ENCODE results near the gene SETD5. TPM values are rescaled to one million over a fixed set of nuclear protein-coding genes. Genes with fewer than 3 reads are reported as not detected.

SETD5 gene
- total and polyA plus RNA-seq, 2 experiments from 2014 or later = 143 to 172 TPM

DNA sequence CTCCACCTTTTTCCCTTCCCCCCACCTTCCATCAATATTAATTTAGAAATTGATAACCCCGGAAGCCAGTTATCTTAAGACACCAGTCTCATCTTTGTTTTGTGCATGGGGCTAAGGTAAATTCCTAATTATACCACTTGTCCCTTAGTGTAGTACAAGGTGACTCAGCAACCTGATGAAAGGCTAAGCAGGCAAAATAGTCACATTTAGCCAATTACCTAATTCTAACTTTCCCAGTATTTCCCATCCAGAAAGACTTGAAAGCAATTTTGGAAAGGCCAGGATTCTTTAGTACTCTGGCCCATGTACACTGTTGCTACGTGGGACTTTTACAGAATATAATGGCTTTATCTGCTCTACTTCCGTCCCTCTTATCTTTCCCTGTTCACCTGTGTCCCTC is 72.6 kb downstream of the SETD5 start:
- Mint-ChIP-seq H3K9me3 (no peaks in the 10 kb centered on the region), H3K4me3 (no peak overlapping the region), H3K27ac (peak overlapping the region; percentile 78), H3K4me1 (no peaks in the 10 kb centered on the region), H3K36me3 (ENCODE audit: low read depth) (peaks cover 88% of the 10 kb centered on the region), H3K27me3 (ENCODE audit: insufficient read depth, low read depth, poor library complexity) (peaks cover 2% of the 10 kb centered on the region)
- no peak overlapping the region for H3K4me2 ChIP-seq
- H3K4me1 ChIP-seq (ENCODE audit: insufficient read depth) = no peaks in the 10 kb centered on the region
- no peak overlapping the region for H2AFZ ChIP-seq
- TF ChIP-seq EZH2phosphoT487 (IDR thresholded peaks at IDR 0.05; ENCODE audit: unreplicated experiment) = no peak
- no peak for TF ChIP-seq CTCF (conservative IDR thresholded peaks at IDR 0.05; ENCODE audit: low read depth in 2 of 2)
- no peak for TF ChIP-seq ZNF114 (CRISPR knock-in tag; IDR thresholded peaks at IDR 0.05)
- TF ChIP-seq REST (IDR thresholded peaks at IDR 0.05; ENCODE audit: unreplicated experiment) = no peak
- TF ChIP-seq EZH2 (IDR thresholded peaks at IDR 0.05; ENCODE audit: low read depth, unreplicated experiment) = no peak
- TF ChIP-seq, protein P1, sequence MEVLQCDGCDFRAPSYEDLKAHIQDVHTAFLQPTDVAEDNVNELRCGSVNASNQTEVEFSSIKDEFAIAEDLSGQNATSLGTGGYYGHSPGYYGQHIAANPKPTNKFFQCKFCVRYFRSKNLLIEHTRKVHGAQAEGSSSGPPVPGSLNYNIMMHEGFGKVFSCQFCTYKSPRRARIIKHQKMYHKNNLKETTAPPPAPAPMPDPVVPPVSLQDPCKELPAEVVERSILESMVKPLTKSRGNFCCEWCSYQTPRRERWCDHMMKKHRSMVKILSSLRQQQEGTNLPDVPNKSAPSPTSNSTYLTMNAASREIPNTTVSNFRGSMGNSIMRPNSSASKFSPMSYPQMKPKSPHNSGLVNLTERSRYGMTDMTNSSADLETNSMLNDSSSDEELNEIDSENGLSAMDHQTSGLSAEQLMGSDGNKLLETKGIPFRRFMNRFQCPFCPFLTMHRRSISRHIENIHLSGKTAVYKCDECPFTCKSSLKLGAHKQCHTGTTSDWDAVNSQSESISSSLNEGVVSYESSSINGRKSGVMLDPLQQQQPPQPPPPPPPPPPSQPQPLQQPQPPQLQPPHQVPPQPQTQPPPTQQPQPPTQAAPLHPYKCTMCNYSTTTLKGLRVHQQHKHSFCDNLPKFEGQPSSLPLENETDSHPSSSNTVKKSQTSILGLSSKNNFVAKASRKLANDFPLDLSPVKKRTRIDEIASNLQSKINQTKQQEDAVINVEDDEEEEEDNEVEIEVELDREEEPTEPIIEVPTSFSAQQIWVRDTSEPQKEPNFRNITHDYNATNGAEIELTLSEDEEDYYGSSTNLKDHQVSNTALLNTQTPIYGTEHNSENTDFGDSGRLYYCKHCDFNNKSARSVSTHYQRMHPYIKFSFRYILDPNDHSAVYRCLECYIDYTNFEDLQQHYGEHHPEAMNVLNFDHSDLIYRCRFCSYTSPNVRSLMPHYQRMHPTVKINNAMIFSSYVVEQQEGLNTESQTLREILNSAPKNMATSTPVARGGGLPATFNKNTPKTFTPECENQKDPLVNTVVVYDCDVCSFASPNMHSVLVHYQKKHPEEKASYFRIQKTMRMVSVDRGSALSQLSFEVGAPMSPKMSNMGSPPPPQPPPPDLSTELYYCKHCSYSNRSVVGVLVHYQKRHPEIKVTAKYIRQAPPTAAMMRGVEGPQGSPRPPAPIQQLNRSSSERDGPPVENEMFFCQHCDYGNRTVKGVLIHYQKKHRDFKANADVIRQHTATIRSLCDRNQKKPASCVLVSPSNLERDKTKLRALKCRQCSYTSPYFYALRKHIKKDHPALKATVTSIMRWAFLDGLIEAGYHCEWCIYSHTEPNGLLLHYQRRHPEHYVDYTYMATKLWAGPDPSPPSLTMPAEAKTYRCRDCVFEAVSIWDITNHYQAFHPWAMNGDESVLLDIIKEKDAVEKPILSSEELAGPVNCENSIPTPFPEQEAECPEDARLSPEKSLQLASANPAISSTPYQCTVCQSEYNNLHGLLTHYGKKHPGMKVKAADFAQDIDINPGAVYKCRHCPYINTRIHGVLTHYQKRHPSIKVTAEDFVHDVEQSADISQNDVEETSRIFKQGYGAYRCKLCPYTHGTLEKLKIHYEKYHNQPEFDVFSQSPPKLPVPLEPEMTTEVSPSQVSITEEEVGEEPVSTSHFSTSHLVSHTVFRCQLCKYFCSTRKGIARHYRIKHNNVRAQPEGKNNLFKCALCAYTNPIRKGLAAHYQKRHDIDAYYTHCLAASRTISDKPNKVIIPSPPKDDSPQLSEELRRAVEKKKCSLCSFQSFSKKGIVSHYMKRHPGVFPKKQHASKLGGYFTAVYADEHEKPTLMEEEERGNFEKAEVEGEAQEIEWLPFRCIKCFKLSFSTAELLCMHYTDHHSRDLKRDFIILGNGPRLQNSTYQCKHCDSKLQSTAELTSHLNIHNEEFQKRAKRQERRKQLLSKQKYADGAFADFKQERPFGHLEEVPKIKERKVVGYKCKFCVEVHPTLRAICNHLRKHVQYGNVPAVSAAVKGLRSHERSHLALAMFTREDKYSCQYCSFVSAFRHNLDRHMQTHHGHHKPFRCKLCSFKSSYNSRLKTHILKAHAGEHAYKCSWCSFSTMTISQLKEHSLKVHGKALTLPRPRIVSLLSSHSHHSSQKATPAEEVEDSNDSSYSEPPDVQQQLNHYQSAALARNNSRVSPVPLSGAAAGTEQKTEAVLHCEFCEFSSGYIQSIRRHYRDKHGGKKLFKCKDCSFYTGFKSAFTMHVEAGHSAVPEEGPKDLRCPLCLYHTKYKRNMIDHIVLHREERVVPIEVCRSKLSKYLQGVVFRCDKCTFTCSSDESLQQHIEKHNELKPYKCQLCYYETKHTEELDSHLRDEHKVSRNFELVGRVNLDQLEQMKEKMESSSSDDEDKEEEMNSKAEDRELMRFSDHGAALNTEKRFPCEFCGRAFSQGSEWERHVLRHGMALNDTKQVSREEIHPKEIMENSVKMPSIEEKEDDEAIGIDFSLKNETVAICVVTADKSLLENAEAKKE (CRISPR knock-in tag; IDR thresholded peaks at IDR 0.05) = no peak
- no peak for TF ChIP-seq JUNB (IDR thresholded peaks at IDR 0.05; ENCODE audit: unreplicated experiment)
- no peak for TF ChIP-seq CREB1 (CRISPR knock-in tag; IDR thresholded peaks at IDR 0.05; ENCODE audit: low read depth)
- peaks cover 6% of the 10 kb centered on the region for H3F3A ChIP-seq (replicated peaks; ENCODE audit: low read depth)
- H3K4me3 ChIP-seq = no peak overlapping the region
- H3K79me2 ChIP-seq (replicated peaks; ENCODE audit: insufficient read depth) = peaks cover 12% of the 10 kb centered on the region; the same call in 1 of the 2 replicates
- ATAC-seq = no peak
- no peaks in the 10 kb centered on the region for H3K9me2 ChIP-seq (ENCODE audit: insufficient read depth)
- DNase-seq (ENCODE audit: low spot score) = no peak
- H3K27me3 ChIP-seq (ENCODE audit: insufficient read depth) = no peaks in the 10 kb centered on the region
- H4K20me1 ChIP-seq (replicated peaks; ENCODE audit: insufficient read depth) = peaks cover 38% of the 10 kb centered on the region
- H3K27ac ChIP-seq (ENCODE audit: low read depth) = no peak overlapping the region
- peaks cover 88% of the 10 kb centered on the region for H3K36me3 ChIP-seq (ENCODE audit: insufficient read depth)

Measured in GM23338 (cell line).